ENCODE data around the gene PRPF8. TPM values are rescaled to one million over a fixed set of nuclear protein-coding genes. Genes with fewer than 3 reads are reported as not detected.
"Not testable (repeated sequence)": the region's sequence is repeated elsewhere in the genome, so short reads cannot be mapped to it uniquely, and the experiment has no call there.

Gene PRPF8
- total RNA-seq, 3 donors from 2014 or later, result 173 to 183 (median 176) TPM

- H3K27me3 ChIP-seq, result no peaks in the 10 kb centered on the region
- TF ChIP-seq POLR2A (IDR thresholded peaks at IDR 0.05) (no peak), POLR2AphosphoS5 (IDR thresholded peaks at IDR 0.05) (no peak), CTCF (IDR thresholded peaks at IDR 0.05) (no peak)
- no peaks in the 10 kb centered on the region for H3K9me3 ChIP-seq
- no peaks in the 10 kb centered on the region for H3K4me1 ChIP-seq
- DNase-seq (ENCODE audit: low spot score in 2 of 2), result no peak
- H3K36me3 ChIP-seq, result peaks cover 28% of the 10 kb centered on the region
- intact Hi-C loops (cut with DNase I; ENCODE audit: low total_unique reads), result no loop called here
- no peak overlapping the region for H3K27ac ChIP-seq
- H3K4me3 ChIP-seq, result no peak overlapping the region
These were observed 23.6 kb downstream of the PRPF8 start for GRCh38 chr17:1661045-1661444.

- Histone ChIP-seq H3K4me1 (no peaks in the 10 kb centered on the region), H3K36me3 (peaks cover 39% of the 10 kb centered on the region), H3K27me3 (no peaks in the 10 kb centered on the region), H3K27ac (no peak overlapping the region), H3K4me3 (no peak overlapping the region), H3K9me3 (no peaks in the 10 kb centered on the region)
- TF ChIP-seq POLR2AphosphoS5 (IDR thresholded peaks at IDR 0.05) (no peak), POLR2A (IDR thresholded peaks at IDR 0.05) (no peak), CTCF (IDR thresholded peaks at IDR 0.05) (no peak)
- intact Hi-C loops (cut with DNase I; ENCODE audit: low total_unique reads), result no loop called here
- DNase-seq (ENCODE audit: low spot score in 2 of 2), result no peak
These were observed 26.6 kb downstream of the PRPF8 start for GRCh38 chr17:1658100-1658499.

GRCh38 chr17:1653735-1654134 is 30.9 kb downstream of the PRPF8 start:
- no peak overlapping the region for H3K4me3 ChIP-seq
- no peak overlapping the region for H3K27ac ChIP-seq
- intact Hi-C loops (cut with DNase I; ENCODE audit: low total_unique reads), result no loop called here
- no peaks in the 10 kb centered on the region for H3K9me3 ChIP-seq
- peaks cover 13% of the 10 kb centered on the region for H3K36me3 ChIP-seq
- TF ChIP-seq CTCF (IDR thresholded peaks at IDR 0.05) (no peak), POLR2AphosphoS5 (IDR thresholded peaks at IDR 0.05) (no peak), POLR2A (IDR thresholded peaks at IDR 0.05) (no peak)
- H3K27me3 ChIP-seq, result no peaks in the 10 kb centered on the region
- H3K4me1 ChIP-seq, result peaks cover 0 to 6% of the 10 kb centered on the region in 2 donors
- DNase-seq (ENCODE audit: low spot score in 2 of 2), result no peak

GRCh38 chr17:1652794-1653193 is 31.9 kb downstream of the PRPF8 start:
- H3K4me3 ChIP-seq; H3K27me3 ChIP-seq; H3K9me3 ChIP-seq; H3K4me1 ChIP-seq; DNase-seq (ENCODE audit: low spot score in 2 of 2); H3K27ac ChIP-seq; intact Hi-C loops (cut with DNase I; ENCODE audit: low total_unique reads): not testable (repeated sequence)
- peaks cover 13% of the 10 kb centered on the region for H3K36me3 ChIP-seq

- no peak for DNase-seq (ENCODE audit: low spot score in 2 of 2)
- TF ChIP-seq POLR2AphosphoS5 (IDR thresholded peaks at IDR 0.05) (no peak), POLR2A (IDR thresholded peaks at IDR 0.05) (no peak), CTCF (IDR thresholded peaks at IDR 0.05) (no peak)
- Histone ChIP-seq H3K36me3 (peaks cover 13% of the 10 kb centered on the region), H3K4me3 (no peak overlapping the region), H3K4me1 (peaks cover 0 to 6% of the 10 kb centered on the region in 2 donors), H3K27me3 (no peaks in the 10 kb centered on the region), H3K27ac (peak overlapping the region; percentile 91 to 92), H3K9me3 (no peaks in the 10 kb centered on the region)
- intact Hi-C loops (cut with DNase I; ENCODE audit: low total_unique reads), result no loop called here
These were observed 33.2 kb downstream of the PRPF8 start for GRCh38 chr17:1651559-1651844.
